Cerebellar nuclear complex (tissue), 1 donor: ENCODE data around the gene FAT2.
A peak's percentile ranks its signal among the peaks of the same experiment; 100 is the strongest.
"Not testable (repeated sequence)": the region's sequence is repeated elsewhere in the genome, so short reads cannot be mapped to it uniquely, and the experiment has no call there.

ENCODE experiments used
- DNase-seq, 2 experiments: peaks; one replicate each; lab custom pipeline; 2025; lab: John Stamatoyannopoulos, UW

The FAT2 gene

GRCh38 chr5:151614565-151614964, 23.4 kb upstream of the FAT2 start:
- DNase-seq, result no peak

GRCh38 chr5:151612689-151613427, 21.7 kb upstream of the FAT2 start:
- DNase-seq, result no peak

- DNase-seq, result peak in 1 of 2 experiments; percentile 27
These were observed 20.1 kb upstream of the FAT2 start for GRCh38 chr5:151611127-151611775.

GRCh38 chr5:151608522-151608921, 17.4 kb upstream of the FAT2 start:
- DNase-seq, result no peak

- no peak for DNase-seq
These were observed 16.2 kb upstream of the FAT2 start for GRCh38 chr5:151607304-151607703.

- DNase-seq, result no peak
These were observed 14.4 kb upstream of the FAT2 start for GRCh38 chr5:151605559-151605958.

GRCh38 chr5:151602806-151603205, 11.7 kb upstream of the FAT2 start:
- DNase-seq, result no peak

- no peak for DNase-seq
These were observed 10.3 kb upstream of the FAT2 start for GRCh38 chr5:151601391-151601790.

- peak in 1 of 2 experiments; percentile 63 for DNase-seq
These were observed 9.0 kb upstream of the FAT2 start for GRCh38 chr5:151600069-151600665.

GRCh38 chr5:151598984-151599383, 7.9 kb upstream of the FAT2 start:
- DNase-seq, result no peak

- DNase-seq, result no peak
These were observed 7.4 kb upstream of the FAT2 start for GRCh38 chr5:151598549-151598948.

- DNase-seq, result no peak
These were observed 6.6 kb upstream of the FAT2 start for GRCh38 chr5:151597749-151598148.

GRCh38 chr5:151596828-151597539, 5.9 kb upstream of the FAT2 start:
- DNase-seq, result no peak

- peak; percentile 88 to 97 for DNase-seq
These were observed 4.3 kb upstream of the FAT2 start for GRCh38 chr5:151595411-151595826.

GRCh38 chr5:151592855-151593408, 1.8 kb upstream of the FAT2 start:
- no peak for DNase-seq

- peak; percentile 32 to 64 for DNase-seq
These were observed 1.1 kb downstream of the FAT2 start for GRCh38 chr5:151589878-151590570.

GRCh38 chr5:151587796-151588555, 3.2 kb downstream of the FAT2 start:
- DNase-seq, result no peak

- DNase-seq, result peak; percentile 21 to 83
These were observed 5.2 kb downstream of the FAT2 start for GRCh38 chr5:151585970-151586369.

- not testable (repeated sequence) for DNase-seq
These were observed 5.8 kb downstream of the FAT2 start for GRCh38 chr5:151585344-151585743.

- DNase-seq, result no peak
These were observed 6.8 kb downstream of the FAT2 start for GRCh38 chr5:151584057-151584937.
